NCI-H446 (cell line): ENCODE data around the gene OR5K2.

Source experiments
- DNase-seq, 2 experiments: peaks; one replicate each; lab custom pipeline; 2025; lab: John Stamatoyannopoulos, UW

OR5K2 gene

GRCh38 chr3:98497381-98497780 lies at the start of gene OR5K2:
Gene OR5K2 (plus strand): TSS chr3:98497681. CDS start chr3:98497681, 0 bp downstream.
- no peak for DNase-seq

- no peak for DNase-seq
Measured at GRCh38 chr3:98449606-98450193, 47.8 kb upstream of the OR5K2 start.

- DNase-seq, result no peak
Measured at GRCh38 chr3:98450372-98450771, 47.1 kb upstream of the OR5K2 start.

- no peak for DNase-seq
Measured at GRCh38 chr3:98453827-98454226, 43.7 kb upstream of the OR5K2 start.

- no peak for DNase-seq
Measured at GRCh38 chr3:98454929-98455328, 42.6 kb upstream of the OR5K2 start.

GRCh38 chr3:98457543-98457942 lies 39.9 kb upstream of the OR5K2 start:
- no peak for DNase-seq

GRCh38 chr3:98460220-98460619 lies 37.3 kb upstream of the OR5K2 start:
- no peak for DNase-seq

- no peak for DNase-seq
Measured at GRCh38 chr3:98462901-98463300, 34.6 kb upstream of the OR5K2 start, which contains the start of gene OR5K1. Gene OR5K1 (plus strand): TSS chr3:98463201. CDS start chr3:98469577, 6,376 bp downstream.

GRCh38 chr3:98482717-98483482 lies 14.6 kb upstream of the OR5K2 start:
- no peak for DNase-seq

GRCh38 chr3:98483626-98484025 lies 13.9 kb upstream of the OR5K2 start:
- no peak for DNase-seq

GRCh38 chr3:98500019-98500418 lies 2.5 kb downstream of the OR5K2 start:
- DNase-seq, result no peak

- DNase-seq, result no peak
Measured at GRCh38 chr3:98501270-98501669, 3.8 kb downstream of the OR5K2 start.

GRCh38 chr3:98501863-98502576 lies 4.5 kb downstream of the OR5K2 start:
- DNase-seq, result no peak

- no peak for DNase-seq
Measured at GRCh38 chr3:98504539-98504938, 7.1 kb downstream of the OR5K2 start.

GRCh38 chr3:98508582-98508981 lies 11.1 kb downstream of the OR5K2 start:
- no peak for DNase-seq

- DNase-seq, result no peak
Measured at GRCh38 chr3:98512576-98512975, 15.1 kb downstream of the OR5K2 start.

GRCh38 chr3:98513091-98513511 lies 15.6 kb downstream of the OR5K2 start:
- no peak for DNase-seq

GRCh38 chr3:98513736-98514135 lies 16.3 kb downstream of the OR5K2 start:
- no peak for DNase-seq

GRCh38 chr3:98514948-98515347 lies 17.5 kb downstream of the OR5K2 start:
- DNase-seq, result no peak

- DNase-seq, result no peak
Measured at GRCh38 chr3:98518816-98519215, 21.3 kb downstream of the OR5K2 start.

GRCh38 chr3:98519351-98519750 lies 21.9 kb downstream of the OR5K2 start:
- DNase-seq, result no peak

- DNase-seq, result no peak
Measured at GRCh38 chr3:98521897-98522543, 24.5 kb downstream of the OR5K2 start.
